Neural cell (in vitro differentiated cells): Measurements from ENCODE around the gene TAS2R20. TPM values are rescaled to one million over a fixed set of nuclear protein-coding genes. Genes with fewer than 3 reads are reported as not detected.
"Not testable (repeated sequence)": the region's sequence is repeated elsewhere in the genome, so short reads cannot be mapped to it uniquely, and the experiment has no call there.

Source experiments
- H2AFZ ChIP-seq: fragments of 200-600, 300-800 bp; sonication (generic), shearing (Covaris generic); 2 replicates; pipeline ENCODE4 v1.6.0; 2014; ENCODE audit warnings: low read depth, mild to moderate bottlenecking, antibody characterized with exemption, low read length, moderate library complexity
- H3F3A ChIP-seq: fragments of 200-600 bp; shearing (Covaris generic); 2 replicates; pipeline ENCODE4 v1.6.1; 2016; ENCODE audit warnings: mild to moderate bottlenecking, moderate library complexity, mixed read lengths, antibody characterized with exemption, low read length; ENCODE audit not compliant: insufficient read depth, poor library complexity, severe bottlenecking
- H3K27ac ChIP-seq: fragments of 200-600, 300-800 bp; sonication (generic), shearing (Covaris generic); 2 replicates; pipeline ENCODE4 v1.5.1; 2014; ENCODE audit warnings: mild to moderate bottlenecking, low read length, moderate library complexity
- H3K27me3 ChIP-seq: fragments of 300-800, 200-600 bp; sonication (generic), shearing (Covaris generic); 2 replicates; pipeline ENCODE4 v1.6.0; 2014; ENCODE audit warnings: mild to moderate bottlenecking, low read depth, low read length, moderate library complexity; ENCODE audit not compliant: insufficient read depth
- H3K36me3 ChIP-seq: fragments of 300-800, 200-600 bp; sonication (generic), shearing (Covaris generic); 2 replicates; pipeline ENCODE4 v1.5.1; 2014; ENCODE audit warnings: mild to moderate bottlenecking, antibody characterized with exemption, low read length, moderate library complexity; ENCODE audit not compliant: insufficient read depth
- H3K4me2 ChIP-seq: fragments of 300-800, 200-600 bp; sonication (generic), shearing (Covaris generic); 2 replicates; pipeline ENCODE4 v1.6.0; 2014; ENCODE audit warnings: mild to moderate bottlenecking, low read length
- H3K4me3 ChIP-seq: fragments of 300-800, 200-600 bp; sonication (generic), shearing (Covaris generic); 2 replicates; pipeline ENCODE4 v1.5.1; 2014; ENCODE audit warnings: mild to moderate bottlenecking, low read length, moderate library complexity
- H3K79me2 ChIP-seq: fragments of 200-600 bp; shearing (Covaris generic); replicated peaks from 2 replicates; pipeline ENCODE4 v1.6.0; 2014; ENCODE audit warnings: mild to moderate bottlenecking, low read length, moderate library complexity; ENCODE audit not compliant: insufficient read depth
- H3K9ac ChIP-seq: fragments of 300-800, 200-600 bp; sonication (generic), shearing (Covaris generic); 2 replicates; pipeline ENCODE4 v1.6.1; 2016; ENCODE audit warnings: mild to moderate bottlenecking, low read length, mixed read lengths
- H3K9me2 ChIP-seq: fragments of 200-600 bp; shearing (Covaris generic); 2 replicates; pipeline ENCODE4 v1.6.1; 2016; ENCODE audit warnings: mild to moderate bottlenecking, low read length, mixed read lengths; ENCODE audit not compliant: insufficient read depth
- H3K9me3 ChIP-seq: fragments of 200-600, 300-800 bp; sonication (generic), shearing (Covaris generic); 2 replicates; pipeline ENCODE4 v1.6.1; 2016; ENCODE audit warnings: mild to moderate bottlenecking, mixed run types, low read length, moderate library complexity, mixed read lengths
- H4K20me1 ChIP-seq: fragments of 200-600 bp; shearing (Covaris generic); 2 replicates; pipeline ENCODE4 v1.6.1; 2016; ENCODE audit warnings: mild to moderate bottlenecking, mixed run types; ENCODE audit not compliant: insufficient read depth
- CTCF ChIP-seq: fragments of 450-650 bp; IDR thresholded peaks from 2 replicates; pipeline ENCODE4 v1.5.1; 2014; ENCODE audit warnings: antibody characterized with exemption, mild to moderate bottlenecking, moderate library complexity; ENCODE audit not compliant: poor library complexity, severe bottlenecking
- EP300 ChIP-seq: fragments of 450-650 bp; conservative IDR thresholded peaks from 2 replicates; pipeline ENCODE4 v1.6.1; 2014; ENCODE audit warnings: antibody characterized with exemption, mild to moderate bottlenecking, moderate library complexity; ENCODE audit not compliant: poor library complexity, severe bottlenecking
- EZH2 ChIP-seq: fragments of 200-600, 300-800 bp; shearing (Covaris generic), sonication (generic); IDR thresholded peaks from 2 replicates; pipeline ENCODE4 v1.6.1; 2014; ENCODE audit warnings: antibody characterized with exemption, low read length, borderline replicate concordance, mild to moderate bottlenecking; ENCODE audit not compliant: insufficient read depth, poor library complexity, severe bottlenecking
- MXI1 ChIP-seq: fragments of 450-650 bp; conservative IDR thresholded peaks from 2 replicates; pipeline ENCODE4 v1.6.1; 2014; ENCODE audit warnings: antibody characterized with exemption, mild to moderate bottlenecking; ENCODE audit not compliant: poor library complexity, severe bottlenecking
- POLR2AphosphoS5 ChIP-seq: IDR thresholded peaks from 2 replicates; pipeline ENCODE4 v1.6.1; 2012
- RAD21 ChIP-seq: fragments of 450-650 bp; conservative IDR thresholded peaks from 2 replicates; pipeline ENCODE4 v1.6.1; 2014; ENCODE audit warnings: antibody characterized with exemption, mild to moderate bottlenecking, moderate library complexity
- REST ChIP-seq: IDR thresholded peaks from 2 replicates; pipeline ENCODE4 v1.6.1; 2012; ENCODE audit warnings: borderline replicate concordance
- SMC3 ChIP-seq: fragments of 450-650 bp; conservative IDR thresholded peaks from 2 replicates; pipeline ENCODE4 v1.6.1; 2014; ENCODE audit warnings: antibody characterized with exemption, mild to moderate bottlenecking, moderate library complexity; ENCODE audit not compliant: poor library complexity
- TAF1 ChIP-seq: IDR thresholded peaks from 2 replicates; pipeline ENCODE4 v1.6.1; 2012; ENCODE audit warnings: low read depth
- polyA minus RNA-seq: library from RNA; depleted of rRNA, polyadenylated mRNA; stranded (reverse); fragments of >200 nt; gene quantifications from 2 replicates; pipeline ENCODE4 v1.2.3, GENCODE V29; 2014
- polyA plus RNA-seq: library from polyadenylated mRNA; depleted of rRNA; stranded (reverse); fragments of >200 nt; gene quantifications from 2 replicates; pipeline ENCODE4 v1.2.3, GENCODE V29; 2014

TAS2R20 gene
- 1.9 and 3.3 TPM in 2 replicates for polyA plus RNA-seq
- 25.6 and 31.1 TPM in 2 replicates for polyA minus RNA-seq

GRCh38 chr12:10998204-10998603 is at the start of gene TAS2R20:
Gene TAS2R20 (minus strand): TSS chr12:10998304. CDS start chr12:10997875, 429 bp downstream.
- H3K27ac ChIP-seq: no peak within 1 kb of the TSS
- H3F3A ChIP-seq: no peaks in the 10 kb centered on the region
- H3K9ac ChIP-seq: no peak within 1 kb of the TSS
- H2AFZ ChIP-seq: no peak within 1 kb of the TSS
- peaks cover 4% of the 10 kb centered on the region for H3K36me3 ChIP-seq
- no peaks in the 10 kb centered on the region for H4K20me1 ChIP-seq
- H3K9me2 ChIP-seq: no peaks in the 10 kb centered on the region
- H3K79me2 ChIP-seq: no peaks in the 10 kb centered on the region
- H3K9me3 ChIP-seq: no peaks in the 10 kb centered on the region
- no peaks in the 10 kb centered on the region for H3K27me3 ChIP-seq
- no peak for TF ChIP-seq POLR2AphosphoS5
- no peak for TF ChIP-seq TAF1
- no peak for TF ChIP-seq REST
- TF ChIP-seq SMC3: no peak
- no peak for TF ChIP-seq CTCF
- H3K4me2 ChIP-seq: no peak within 1 kb of the TSS
- H3K4me3 ChIP-seq: no peak within 1 kb of the TSS

- not testable (repeated sequence) for H3K4me2 ChIP-seq, H2AFZ ChIP-seq, H3K79me2 ChIP-seq, H3K9me3 ChIP-seq, H3K27me3 ChIP-seq, H4K20me1 ChIP-seq, H3F3A ChIP-seq, H3K27ac ChIP-seq, H3K9ac ChIP-seq, H3K4me3 ChIP-seq, H3K9me2 ChIP-seq
- peaks cover 11% of the 10 kb centered on the region for H3K36me3 ChIP-seq
Observed at GRCh38 chr12:11041366-11041765, 43.3 kb upstream of the TAS2R20 start.

- Histone ChIP-seq H3K79me2 (peaks cover 5% of the 10 kb centered on the region), H3F3A (no peaks in the 10 kb centered on the region), H3K36me3 (peaks cover 6% of the 10 kb centered on the region), H3K4me2 (no peak overlapping the region), H3K27ac (no peak overlapping the region), H3K9ac (no peak overlapping the region), H3K9me3 (no peaks in the 10 kb centered on the region), H3K27me3 (no peaks in the 10 kb centered on the region), H2AFZ (no peak overlapping the region), H4K20me1 (no peaks in the 10 kb centered on the region), H3K9me2 (no peaks in the 10 kb centered on the region), H3K4me3 (no peak overlapping the region)
- TF ChIP-seq POLR2AphosphoS5 (no peak), MXI1 (no peak), SMC3 (no peak), EP300 (no peak), RAD21 (no peak), TAF1 (no peak), EZH2 (no peak), CTCF (no peak), REST (no peak)
Observed at GRCh38 chr12:11040162-11040561, 42.1 kb upstream of the TAS2R20 start.
